PC-9 (cell line): Measurements from ENCODE around the gene OSBPL3. TPM values are rescaled to one million over a fixed set of nuclear protein-coding genes. Genes with fewer than 3 reads are reported as not detected.

Source experiments
- BruUV-seq: library from RNA; stranded (reverse); fragments of 400-500 nt; replicated peaks from 2 replicates; lab custom pipeline; 2021; lab: Mats Ljungman, UMichigan
- CTCF ChIA-PET: fragments of 300-600 bp; sonication (Branson Sonifier 250); formaldehyde crosslinking; loops from one replicate; lab custom pipeline; 2022; ENCODE audit warnings: antibody characterized with exemption; lab: Charles Lee
- POLR2A ChIA-PET: fragments of 300-600 bp; sonication (Branson Sonifier 250); formaldehyde crosslinking; loops from one replicate; lab custom pipeline; 2022; ENCODE audit warnings: antibody characterized with exemption; ENCODE audit not compliant: unreplicated experiment; lab: Charles Lee
- DNase-seq, 2 experiments: peaks; one replicate each; pipeline versions ENCODE4 v3.0.0 to v3.0.0-alpha.2; 2015 to 2022; ENCODE audit warnings: mixed read lengths in 1 of 2
- H2AFZ ChIP-seq: fragments of 200-600 bp; sonication (generic); 2 replicates; pipeline ENCODE4 v1.8.1; 2017; ENCODE audit warnings: antibody characterized with exemption
- H3F3A ChIP-seq: fragments of 200-600 bp; sonication (generic); 2 replicates; pipeline ENCODE4 v1.8.1; 2017; ENCODE audit warnings: antibody characterized with exemption, mild to moderate bottlenecking, low read depth; ENCODE audit not compliant: insufficient read depth
- H3K27ac ChIP-seq: fragments of 200-600 bp; sonication (generic); 2 replicates; pipeline ENCODE4 v1.6.1; 2016; ENCODE audit warnings: mixed run types
- H3K27me3 ChIP-seq: fragments of 200-600 bp; sonication (generic); 2 replicates; pipeline ENCODE4 v1.6.1; 2016; ENCODE audit warnings: low read depth, mixed run types; ENCODE audit not compliant: insufficient read depth
- H3K36me3 ChIP-seq: fragments of 200-600 bp; sonication (generic); 2 replicates; pipeline ENCODE4 v1.6.1; 2016; ENCODE audit warnings: low read depth, mixed run types
- H3K4me1 ChIP-seq: fragments of 200-600 bp; sonication (generic); replicated peaks from 2 replicates; pipeline ENCODE4 v1.6.1; 2016; ENCODE audit warnings: mixed run types; ENCODE audit not compliant: insufficient read depth
- H3K4me2 ChIP-seq: fragments of 200-600 bp; sonication (generic); 2 replicates; pipeline ENCODE4 v1.6.1; 2017; ENCODE audit warnings: mixed run types
- H3K4me3 ChIP-seq: fragments of 200-600 bp; sonication (generic); 2 replicates; pipeline ENCODE4 v1.6.1; 2016; ENCODE audit warnings: mixed run types
- H3K79me2 ChIP-seq: fragments of 200-600 bp; sonication (generic); 2 replicates; pipeline ENCODE4 v1.6.1; 2017; ENCODE audit warnings: low read depth, mixed run types
- H3K9me2 ChIP-seq: fragments of 200-600 bp; sonication (generic); 2 replicates; pipeline ENCODE4 v1.8.1; 2017; ENCODE audit warnings: mild to moderate bottlenecking; ENCODE audit not compliant: insufficient read depth
- H3K9me3 ChIP-seq: fragments of 200-600 bp; sonication (generic); 2 replicates; pipeline ENCODE4 v1.8.1; 2016; ENCODE audit warnings: low read depth; ENCODE audit not compliant: insufficient read depth
- H4K20me1 ChIP-seq: fragments of 200-600 bp; sonication (generic); 2 replicates; pipeline ENCODE4 v1.8.1; 2017; ENCODE audit not compliant: insufficient read depth
- EZH2 ChIP-seq: fragments of 200-600 bp; sonication (generic); IDR thresholded peaks from 2 replicates; pipeline ENCODE4 v1.8.0; 2017; ENCODE audit warnings: antibody characterized with exemption, low read depth
- intact Hi-C: fragments of 100-400 bp; cut with micrococcal nuclease; formaldehyde crosslinking; loops from one replicate; pipeline ENCODE4 v1.10.0; 2022; ENCODE audit not compliant: unreplicated experiment
- total RNA-seq: library from RNA; stranded (reverse); gene quantifications from 2 replicates; pipeline ENCODE4 v1.2.3, GENCODE V29; 2021
- TF ChIP-seq, protein P1 (sequence below): fragments of 200-600 bp; sonication (generic); conservative IDR thresholded peaks from 2 replicates; pipeline ENCODE4 v1.6.1; 2017; ENCODE audit warnings: mixed run types, antibody characterized with exemption, mild to moderate bottlenecking, moderate library complexity

OSBPL3 gene
- total RNA-seq, 1 experiment from 2014 or later = 87.6 TPM

- Histone ChIP-seq H3K27ac (no peak overlapping the region), H3K36me3 (no peaks in the 10 kb centered on the region), H3F3A (no peaks in the 10 kb centered on the region), H4K20me1 (no peaks in the 10 kb centered on the region), H3K9me3 (no peaks in the 10 kb centered on the region), H3K4me1 (no peaks in the 10 kb centered on the region), H3K4me2 (no peak overlapping the region), H2AFZ (no peak overlapping the region), H3K4me3 (no peak overlapping the region), H3K27me3 (no peaks in the 10 kb centered on the region), H3K79me2 (peaks cover 68% of the 10 kb centered on the region), H3K9me2 (no peaks in the 10 kb centered on the region)
- POLR2A ChIA-PET = no interaction called here
- no peak for DNase-seq
- CTCF ChIA-PET = interaction anchor here (0.9 kb wide), 1 partner anchor 35 kb away, joined by 3 read pairs; no protein-coding TSS in a partner anchor
- TF ChIP-seq EZH2 = no peak
- TF ChIP-seq, protein P1, sequence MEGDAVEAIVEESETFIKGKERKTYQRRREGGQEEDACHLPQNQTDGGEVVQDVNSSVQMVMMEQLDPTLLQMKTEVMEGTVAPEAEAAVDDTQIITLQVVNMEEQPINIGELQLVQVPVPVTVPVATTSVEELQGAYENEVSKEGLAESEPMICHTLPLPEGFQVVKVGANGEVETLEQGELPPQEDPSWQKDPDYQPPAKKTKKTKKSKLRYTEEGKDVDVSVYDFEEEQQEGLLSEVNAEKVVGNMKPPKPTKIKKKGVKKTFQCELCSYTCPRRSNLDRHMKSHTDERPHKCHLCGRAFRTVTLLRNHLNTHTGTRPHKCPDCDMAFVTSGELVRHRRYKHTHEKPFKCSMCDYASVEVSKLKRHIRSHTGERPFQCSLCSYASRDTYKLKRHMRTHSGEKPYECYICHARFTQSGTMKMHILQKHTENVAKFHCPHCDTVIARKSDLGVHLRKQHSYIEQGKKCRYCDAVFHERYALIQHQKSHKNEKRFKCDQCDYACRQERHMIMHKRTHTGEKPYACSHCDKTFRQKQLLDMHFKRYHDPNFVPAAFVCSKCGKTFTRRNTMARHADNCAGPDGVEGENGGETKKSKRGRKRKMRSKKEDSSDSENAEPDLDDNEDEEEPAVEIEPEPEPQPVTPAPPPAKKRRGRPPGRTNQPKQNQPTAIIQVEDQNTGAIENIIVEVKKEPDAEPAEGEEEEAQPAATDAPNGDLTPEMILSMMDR = no peak
- no TSS peak for BruUV-seq
- intact Hi-C loops = no loop called here
Observed at GRCh38 chr7:24943096-24943948, 36.7 kb downstream of the OSBPL3 start.

DNA sequence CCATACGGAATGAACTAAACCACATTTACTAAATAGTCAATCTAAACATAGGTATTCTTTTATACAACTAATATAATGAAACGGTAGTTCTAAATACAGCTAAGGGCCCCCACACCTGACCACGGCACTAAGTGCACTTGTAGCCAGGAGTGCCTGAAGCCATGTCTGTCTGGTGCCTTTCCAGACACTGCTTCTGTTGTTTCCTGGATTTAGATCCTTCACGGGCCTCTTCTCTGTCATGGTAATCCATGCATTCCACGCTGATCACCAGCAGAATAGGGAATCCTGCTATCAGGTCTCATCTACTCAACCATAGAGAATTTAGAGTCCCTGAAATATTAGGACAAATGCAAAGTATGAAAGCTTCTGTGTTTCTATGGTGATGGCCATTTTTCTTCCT, 37.8 kb downstream of the OSBPL3 start:
- no peaks in the 10 kb centered on the region for H3K27me3 ChIP-seq
- ChIA-PET CTCF (no interaction called here), POLR2A (no interaction called here)
- no peaks in the 10 kb centered on the region for H3K9me3 ChIP-seq
- H2AFZ ChIP-seq = no peak overlapping the region
- H3F3A ChIP-seq = no peaks in the 10 kb centered on the region
- TF ChIP-seq, protein P1 = no peak
- TF ChIP-seq EZH2 = no peak
- intact Hi-C loops = no loop called here
- DNase-seq = no peak
- no peak overlapping the region for H3K27ac ChIP-seq
- no TSS peak for BruUV-seq
- H3K36me3 ChIP-seq = 0 out of 2 replicates have a peak, but pooled peaks cover 5% of the 10 kb centered on the region
- H4K20me1 ChIP-seq = no peaks in the 10 kb centered on the region
- no peak overlapping the region for H3K4me3 ChIP-seq
- peaks cover under 1% of the 10 kb centered on the region; the same call in 1 of the 2 replicates for H3K4me1 ChIP-seq
- H3K79me2 ChIP-seq = peaks cover 68% of the 10 kb centered on the region
- H3K9me2 ChIP-seq = no peaks in the 10 kb centered on the region; the same call in 1 of the 2 replicates
- H3K4me2 ChIP-seq = no peak overlapping the region

DNA sequence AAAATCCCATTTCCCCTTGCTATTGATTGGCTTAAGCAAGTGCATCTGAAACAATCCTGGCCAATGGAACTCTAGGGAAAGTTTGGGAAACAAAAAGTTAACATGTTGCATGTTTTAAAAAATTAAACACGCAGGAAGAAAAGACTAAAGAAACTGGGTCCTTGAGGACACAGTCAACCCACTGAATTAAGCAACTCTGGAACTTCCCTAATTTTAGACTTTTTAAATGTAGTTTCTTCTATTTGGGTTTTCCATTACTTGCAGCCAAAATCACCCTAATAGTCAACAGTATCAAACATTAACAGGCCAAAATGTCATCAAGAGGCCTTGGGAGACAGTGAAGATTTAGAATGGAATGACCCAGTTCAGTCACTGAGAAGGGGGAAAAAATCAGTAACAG, 40.6 kb downstream of the OSBPL3 start:
- intact Hi-C loops = no loop called here
- Histone ChIP-seq H4K20me1 (no peaks in the 10 kb centered on the region), H3K4me3 (no peak overlapping the region), H3F3A (no peaks in the 10 kb centered on the region), H3K79me2 (peaks cover 71% of the 10 kb centered on the region), H3K9me2 (no peaks in the 10 kb centered on the region; the same call in 1 of the 2 replicates), H2AFZ (no peak overlapping the region), H3K4me1 (peaks cover 15% of the 10 kb centered on the region), H3K4me2 (no peak overlapping the region), H3K27me3 (no peaks in the 10 kb centered on the region), H3K27ac (no peak overlapping the region), H3K9me3 (no peaks in the 10 kb centered on the region), H3K36me3 (0 out of 2 replicates have a peak, but pooled peaks cover 5% of the 10 kb centered on the region)
- ChIA-PET POLR2A (no interaction called here), CTCF (no interaction called here)
- TF ChIP-seq, protein P1 = no peak
- no peak for TF ChIP-seq EZH2
- BruUV-seq = no TSS peak
- DNase-seq = no peak
